HG03558 (cell line): ENCODE measurements around the gene PLD3.
"Not testable (repeated sequence)": the region's sequence is repeated elsewhere in the genome, so short reads cannot be mapped to it uniquely, and the experiment has no call there.

Source experiments
- ATAC-seq: cut with Tn5 transposase; IDR thresholded peaks from one replicate; pipeline ENCODE4 v1.9.1; 2021; ENCODE audit warnings: moderate number of reproducible peaks; ENCODE audit not compliant: unreplicated experiment; ENCODE audit errors: extremely low read depth

The PLD3 gene

DNA sequence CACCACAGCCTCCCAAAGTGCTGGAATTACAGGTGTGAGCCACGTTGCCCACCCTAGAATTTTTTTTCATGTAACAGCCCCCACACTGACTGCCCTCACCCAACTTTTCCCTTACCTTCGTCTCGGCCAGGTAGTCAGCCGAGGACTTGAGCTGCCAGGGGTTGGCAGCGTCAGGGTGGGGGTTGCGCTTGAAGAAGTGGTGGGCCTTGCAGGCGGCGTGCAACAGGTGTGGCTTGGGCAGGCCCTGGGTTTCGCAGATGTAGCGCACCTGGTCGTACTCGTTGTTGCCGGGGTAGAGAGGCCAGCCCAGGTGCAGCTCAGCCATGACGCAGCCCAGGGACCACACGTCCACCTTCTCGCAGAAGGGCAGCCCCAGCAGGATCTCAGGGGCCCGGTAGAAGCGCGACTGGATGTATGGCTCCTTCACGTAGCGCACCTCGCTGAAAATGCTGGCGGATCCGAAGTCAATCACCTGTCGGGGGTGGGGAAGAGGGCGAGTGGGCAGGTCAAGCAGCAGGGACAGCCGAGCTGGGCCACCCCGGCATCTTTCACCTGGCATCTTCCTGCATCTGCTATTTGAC is 35.3 kb downstream of the PLD3 start:
- ATAC-seq, result no peak

DNA sequence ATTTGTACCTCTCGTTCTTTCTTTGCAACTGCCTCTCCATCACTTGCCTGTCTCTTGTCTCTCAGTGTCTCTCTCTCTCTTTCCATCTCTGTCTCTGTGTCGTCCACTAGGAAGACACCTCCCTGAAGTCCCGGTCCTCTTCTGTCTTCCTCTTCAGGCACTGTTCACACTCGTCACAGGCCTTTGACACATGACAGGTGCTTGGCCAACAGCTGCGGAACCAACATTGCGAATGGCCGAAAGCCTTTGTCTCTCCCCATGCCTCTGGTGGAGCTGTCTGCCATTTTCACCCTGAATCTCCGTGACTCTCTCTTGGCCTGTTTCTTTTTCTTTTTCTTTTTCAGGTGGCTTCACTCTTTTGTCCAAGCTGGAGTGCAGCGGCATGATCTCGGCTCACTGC is 38.7 kb downstream of the PLD3 start:
- ATAC-seq, result no peak

- no peak for ATAC-seq
Measured at GRCh38 chr19:40388481-40388880, 40.0 kb downstream of the PLD3 start.

DNA sequence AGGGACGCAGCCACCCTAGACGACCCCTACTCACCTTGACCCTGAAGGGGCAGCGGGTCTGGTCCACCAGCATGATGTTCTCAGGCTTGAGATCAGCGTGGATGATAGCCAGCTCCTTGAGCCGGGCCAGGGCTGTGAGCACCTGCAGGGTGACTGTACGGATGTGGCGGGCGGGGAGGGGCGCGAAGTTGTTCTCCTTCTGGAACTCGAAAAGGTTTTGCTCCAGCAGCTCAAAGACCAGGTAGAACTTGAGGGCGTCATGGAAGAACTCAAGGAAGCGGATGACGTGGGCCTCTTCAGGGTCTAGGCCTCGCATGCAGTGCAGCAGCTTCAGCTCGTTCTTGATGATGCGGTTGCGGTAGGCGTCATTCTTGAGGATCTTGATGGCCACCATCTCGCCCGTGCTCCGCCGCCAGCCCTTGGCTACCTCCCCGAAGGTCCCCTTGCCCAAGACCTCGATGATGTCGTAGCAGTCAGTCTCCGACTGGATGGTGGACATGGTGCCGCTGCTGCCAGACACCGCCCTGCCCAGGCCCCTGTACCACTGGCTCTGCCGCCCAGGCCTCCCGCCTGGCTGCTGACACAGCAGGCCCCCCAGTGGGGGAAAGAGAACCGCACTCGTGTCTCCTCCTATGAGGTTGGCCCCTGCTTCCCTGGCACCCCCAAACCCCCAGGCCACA is 41.0 kb downstream of the PLD3 start:
- no peak for ATAC-seq

DNA sequence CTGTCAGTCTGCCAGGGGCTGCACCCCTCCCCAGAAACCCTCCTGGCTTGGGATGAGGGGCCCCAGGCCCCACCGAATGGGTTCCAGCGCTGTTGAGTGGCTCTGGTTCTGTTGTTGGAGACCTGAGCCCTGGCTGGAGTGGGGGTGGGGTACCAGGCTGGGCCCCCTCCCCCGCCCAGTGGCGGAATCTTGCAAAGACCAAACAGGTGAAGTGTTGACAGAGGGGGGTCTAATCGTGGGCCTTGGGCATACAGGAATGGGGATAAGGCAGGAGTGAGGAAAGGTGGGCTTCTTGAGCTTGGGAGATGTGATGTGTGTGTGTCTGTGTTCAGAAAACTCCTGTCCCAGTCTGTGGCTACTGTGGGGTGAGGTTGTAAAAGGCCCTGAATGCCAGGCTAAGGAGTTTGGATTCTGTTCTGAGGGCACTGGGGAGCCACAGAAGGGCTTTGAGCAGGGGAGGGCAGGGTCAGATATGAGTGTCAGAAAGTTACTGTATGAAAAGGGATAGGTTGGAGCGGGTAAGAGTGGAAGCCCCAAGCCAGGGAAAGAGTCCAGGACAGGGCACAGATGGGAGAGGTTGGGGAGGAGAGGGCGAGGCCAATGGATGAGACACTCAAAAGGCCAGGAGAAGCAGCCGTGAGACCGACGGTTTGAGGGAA is 41.7 kb downstream of the PLD3 start, which contains the start of gene HIPK4:
TSS of gene HIPK4 (minus strand) at position 98 of the 659 bp plus-strand sequence. CDS start 279 bp downstream, outside the sequence.
- no peak for ATAC-seq

- ATAC-seq, result no peak
Measured at GRCh38 chr19:40392123-40392522, 43.6 kb downstream of the PLD3 start.

DNA sequence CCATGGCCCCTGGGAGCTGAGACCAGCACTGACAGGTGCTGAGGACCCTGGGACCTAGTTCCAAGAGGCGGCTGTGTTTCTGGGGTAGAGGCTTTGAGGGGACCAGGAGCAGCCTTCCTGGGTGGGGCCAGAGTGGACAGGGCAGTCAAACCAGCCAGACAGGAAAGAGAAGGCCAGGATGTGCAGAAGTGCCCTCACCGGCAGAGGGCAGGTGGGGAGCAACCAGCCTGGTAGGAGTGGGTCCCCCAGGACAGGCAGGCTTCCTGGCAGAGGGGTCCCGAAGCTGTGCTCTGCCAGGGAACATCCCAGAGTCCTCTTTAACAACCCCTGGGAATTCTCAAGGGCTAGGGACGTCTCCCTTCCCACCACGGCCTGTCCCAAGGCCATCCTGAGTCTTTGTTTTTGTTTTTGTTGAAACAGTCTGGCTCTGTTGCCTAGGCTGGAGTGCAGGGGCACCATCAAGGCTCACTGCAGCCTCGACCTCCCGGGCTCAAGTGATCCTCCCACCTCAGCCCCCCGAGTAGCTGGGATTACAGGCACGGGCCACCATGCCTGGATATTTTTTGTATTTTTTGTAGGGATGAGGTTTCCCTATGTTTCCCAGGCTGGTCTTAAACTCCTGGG is 44.5 kb downstream of the PLD3 start:
- ATAC-seq, result no peak

DNA sequence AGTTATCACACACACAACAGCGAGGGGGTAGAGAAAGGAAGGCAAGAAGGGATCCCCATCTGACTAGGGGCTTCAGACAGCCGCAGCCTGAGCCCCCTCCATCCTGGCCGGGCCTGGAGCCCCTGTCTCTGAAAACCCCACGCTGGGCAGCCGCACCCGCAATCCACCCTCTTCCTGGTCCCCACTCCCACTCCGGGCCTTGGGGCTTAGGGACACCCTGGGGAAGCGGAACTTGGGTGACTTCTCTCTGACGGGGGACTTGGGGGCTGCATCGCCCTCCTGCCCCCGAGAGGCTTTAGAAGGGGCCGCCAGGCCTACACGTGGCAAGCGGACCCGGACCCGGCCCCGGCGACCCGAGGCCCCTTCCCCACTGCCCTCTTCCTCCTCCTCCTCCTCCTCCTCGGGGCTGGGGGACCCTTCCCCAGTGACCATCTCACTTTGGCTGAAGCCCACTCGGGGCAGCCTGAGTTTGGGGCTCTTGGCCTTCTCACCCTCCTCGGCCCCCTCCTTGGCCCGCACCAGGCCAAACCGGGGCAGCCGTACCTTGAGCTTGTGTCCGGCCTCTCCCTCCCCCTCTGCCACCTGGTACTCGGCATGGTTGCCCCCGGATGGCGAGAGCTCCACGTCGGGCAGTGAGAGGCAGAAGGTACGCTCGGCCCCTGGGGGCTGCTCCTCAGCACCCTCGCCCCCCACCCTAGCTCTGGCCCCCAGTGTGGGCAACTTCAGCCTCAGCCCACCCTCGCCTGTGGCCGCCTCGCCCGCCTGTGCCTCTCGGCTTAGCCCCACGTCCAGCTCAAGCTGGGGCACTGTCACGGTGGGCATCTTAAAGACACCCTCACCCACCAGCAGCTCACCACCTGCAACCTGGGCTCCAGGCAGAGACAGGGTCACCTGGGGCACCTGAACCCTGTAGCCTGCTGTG is 45.7 kb downstream of the PLD3 start:
- ATAC-seq, result no peak

DNA sequence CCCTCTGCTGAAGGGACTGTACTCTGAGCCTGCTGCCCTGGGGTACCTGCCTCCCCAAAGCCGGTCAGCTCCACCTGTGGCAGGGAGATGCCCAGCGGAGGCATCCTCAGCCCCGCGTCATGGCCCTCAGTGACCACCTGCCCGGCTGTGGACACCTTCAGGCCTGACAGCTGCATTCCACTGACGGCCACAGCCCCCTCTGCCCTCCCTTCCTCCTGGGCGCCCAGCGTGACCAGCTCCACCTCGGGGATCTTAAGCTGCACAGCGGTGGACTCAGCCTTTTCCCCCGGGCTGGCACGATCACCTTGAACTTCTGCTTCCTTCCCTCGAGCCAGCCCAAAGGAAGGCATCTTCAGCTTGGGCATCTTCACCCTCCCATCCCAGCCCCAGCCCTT is 46.3 kb downstream of the PLD3 start:
- ATAC-seq, result no peak

DNA sequence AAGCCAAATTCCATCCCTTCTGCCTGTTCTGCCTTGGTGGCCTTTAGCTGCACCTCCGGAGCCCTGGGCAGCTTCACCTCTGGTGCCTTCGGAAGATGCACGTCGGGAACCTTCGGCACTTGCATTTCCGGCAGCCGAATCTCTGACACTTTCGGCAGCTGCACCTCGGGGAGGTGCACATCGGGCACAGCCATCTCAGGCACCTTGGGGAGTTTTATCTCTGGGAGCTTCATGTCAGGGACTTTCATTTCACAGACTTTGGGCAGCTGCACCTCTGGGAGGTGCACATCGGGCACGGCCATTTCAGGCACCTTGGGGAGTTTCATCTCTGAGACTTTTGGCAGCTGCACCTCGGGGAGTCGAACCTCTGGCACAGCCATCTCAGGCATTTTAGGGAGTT is 47.5 kb downstream of the PLD3 start:
- no peak for ATAC-seq

DNA sequence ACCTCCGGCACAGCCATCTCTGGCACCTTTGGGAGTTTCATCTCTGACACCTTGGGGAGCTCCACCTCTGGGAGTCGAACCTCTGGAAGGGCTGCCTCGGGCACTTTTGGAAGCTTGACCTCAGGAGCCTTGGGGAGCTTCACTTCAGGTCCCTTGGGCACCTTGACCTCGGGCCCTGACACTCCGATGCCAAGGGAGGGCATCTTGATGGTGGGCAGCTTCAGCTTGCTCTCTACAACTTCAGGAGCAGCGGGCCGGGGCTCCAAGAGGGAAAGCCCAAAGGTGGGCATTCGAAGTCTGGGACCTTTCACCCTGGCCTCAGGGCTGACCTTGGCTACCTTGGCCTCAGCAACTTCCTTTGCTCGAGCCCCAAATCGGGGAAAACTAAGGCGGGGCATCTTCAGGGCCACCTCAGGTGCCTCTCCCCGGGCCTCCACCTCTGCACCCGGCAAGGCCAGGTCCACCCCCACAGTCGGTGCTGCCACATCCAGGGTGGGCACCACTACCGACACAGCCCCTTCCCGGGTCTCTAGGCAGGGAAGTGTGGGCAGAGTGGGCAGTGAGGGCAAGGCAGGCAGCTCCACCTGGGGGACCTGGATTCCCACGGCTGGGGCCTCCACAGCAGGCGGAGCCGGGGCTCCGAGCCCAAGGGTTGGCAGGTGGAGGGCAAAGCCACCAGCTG is 48.5 kb downstream of the PLD3 start:
- ATAC-seq, result no peak

GRCh38 chr19:40397568-40397906 is 49.0 kb downstream of the PLD3 start:
- no peak for ATAC-seq

DNA sequence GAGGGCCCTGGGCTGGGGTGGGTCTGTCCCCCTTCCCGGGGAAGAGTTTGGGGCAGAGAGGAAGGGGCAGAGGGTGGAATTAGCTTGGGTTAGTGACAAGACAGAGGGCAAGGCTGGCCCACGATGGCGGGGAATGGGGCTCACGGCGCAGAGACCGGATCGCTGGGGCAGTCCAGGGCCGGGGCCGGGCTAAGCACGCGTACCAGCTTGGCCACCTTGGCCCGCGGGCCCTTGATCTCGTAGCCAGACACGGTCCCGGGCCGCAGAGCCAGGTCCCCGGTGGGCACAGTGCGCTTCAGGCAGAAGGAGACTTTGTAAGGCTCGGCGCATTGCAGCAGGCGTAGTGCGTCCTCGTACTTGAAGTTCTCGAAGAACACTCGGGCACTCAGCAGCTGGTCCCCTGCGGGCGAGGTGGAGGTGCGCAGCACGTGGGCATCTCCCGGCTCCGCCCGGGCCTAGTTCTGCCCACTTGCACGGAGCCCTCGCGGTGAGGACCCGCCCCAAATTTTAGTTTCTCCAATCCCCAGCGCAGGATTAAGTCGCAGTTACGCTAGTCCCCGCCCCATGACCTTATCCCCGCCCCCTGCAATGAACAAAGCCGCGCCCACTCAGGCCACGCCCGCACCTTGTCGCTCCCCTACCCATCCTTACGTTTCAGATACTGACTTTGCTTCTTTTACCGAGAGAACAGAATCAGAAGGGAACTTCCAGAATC is 50.1 kb downstream of the PLD3 start:
- ATAC-seq, result no peak

DNA sequence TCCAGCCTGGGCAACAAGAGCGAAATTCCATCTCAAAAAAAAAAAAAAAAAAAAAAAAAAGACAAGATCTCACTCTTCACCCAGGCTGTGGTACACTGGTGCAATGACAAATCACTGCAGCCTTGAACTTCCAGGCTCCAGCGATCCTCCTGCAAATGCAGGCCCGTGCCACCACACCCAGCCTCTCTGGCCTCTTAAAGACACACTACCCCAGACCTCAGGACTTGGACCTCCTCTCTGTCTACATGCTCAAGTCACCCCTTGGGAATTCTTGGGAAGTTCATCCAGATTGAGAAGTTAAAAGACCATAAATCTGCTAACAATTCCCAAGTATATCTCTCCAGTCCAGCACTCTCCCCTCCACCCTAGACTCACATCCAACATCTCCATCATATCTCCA is 52.1 kb downstream of the PLD3 start:
- no peak for ATAC-seq

DNA sequence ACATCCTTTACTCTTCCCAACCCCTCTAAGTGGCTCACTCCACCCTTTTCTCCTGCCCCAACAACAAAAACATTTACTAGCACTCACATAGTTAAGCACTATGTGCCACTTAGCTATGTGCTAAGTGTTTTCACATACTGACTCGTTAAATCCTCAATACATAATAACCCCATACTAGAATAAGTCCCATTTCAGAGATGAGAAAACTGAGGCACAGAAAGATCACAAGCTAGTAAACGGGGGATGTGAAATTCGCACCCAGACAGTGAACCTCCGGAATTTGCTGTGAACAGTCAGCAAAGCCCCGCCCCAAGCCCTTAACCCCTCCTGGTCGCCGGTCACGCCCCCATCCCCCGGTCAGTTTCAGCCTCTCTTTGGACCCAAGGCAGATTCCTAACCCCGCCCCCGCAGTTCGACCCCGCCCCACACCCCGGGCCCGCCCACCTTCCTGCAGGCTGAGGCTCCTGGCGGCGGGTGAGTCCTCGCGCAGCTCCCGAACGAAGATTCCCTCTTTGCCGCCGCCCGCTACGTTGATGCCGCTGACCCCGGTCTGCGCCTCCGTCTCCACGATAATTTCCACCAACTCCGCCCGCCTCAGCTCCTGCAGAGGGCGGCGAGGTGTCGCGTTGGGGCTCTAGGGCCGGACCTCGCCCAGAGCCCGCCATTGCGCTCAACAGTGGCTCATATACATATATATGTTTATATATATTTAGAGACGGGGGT is 54.9 kb downstream of the PLD3 start:
- ATAC-seq, result no peak

- ATAC-seq, result no peak
Measured at GRCh38 chr19:40407714-40408597, 59.5 kb downstream of the PLD3 start.

DNA sequence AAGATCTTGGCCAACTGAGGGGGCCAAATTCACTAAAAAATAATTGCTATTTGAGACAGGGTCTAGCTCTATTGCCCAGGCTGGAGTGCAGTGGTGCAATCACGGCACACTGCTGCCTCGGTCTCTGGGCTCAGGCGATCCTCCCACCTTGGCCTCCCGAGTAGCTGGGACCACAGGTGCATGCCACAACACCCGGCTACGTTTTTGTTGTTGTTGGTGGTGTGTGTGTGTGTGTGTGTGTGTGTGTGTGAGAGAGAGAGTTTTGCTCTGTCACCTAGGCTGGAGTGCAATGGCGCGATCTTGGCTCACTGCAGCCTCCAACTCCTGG is 60.1 kb downstream of the PLD3 start:
- ATAC-seq, result not testable (repeated sequence)

- no peak for ATAC-seq
Measured at GRCh38 chr19:40410030-40410389, 61.5 kb downstream of the PLD3 start.
